ENCODE data around the gene FBXW8.

The FBXW8 gene

GRCh38 chr12:116926283-116927243 lies 15.8 kb downstream of the FBXW8 start:
- DNase-seq = no peak

- DNase-seq = no peak
Measured at GRCh38 chr12:116927244-116927940, 16.6 kb downstream of the FBXW8 start.

- no peak for DNase-seq
Measured at GRCh38 chr12:116928504-116928903, 17.8 kb downstream of the FBXW8 start.

GRCh38 chr12:116929885-116930284 lies 19.1 kb downstream of the FBXW8 start:
- DNase-seq = no peak

GRCh38 chr12:116931665-116932064 lies 20.9 kb downstream of the FBXW8 start:
- DNase-seq = no peak

GRCh38 chr12:116933091-116933490 lies 22.3 kb downstream of the FBXW8 start:
- DNase-seq = no peak

GRCh38 chr12:116933512-116934246 lies 22.9 kb downstream of the FBXW8 start:
- no peak for DNase-seq

GRCh38 chr12:116934908-116935705 lies 24.4 kb downstream of the FBXW8 start:
- no peak for DNase-seq

- no peak for DNase-seq
Measured at GRCh38 chr12:116937640-116938039, 26.9 kb downstream of the FBXW8 start.

- no peak for DNase-seq
Measured at GRCh38 chr12:116939734-116940133, 29.0 kb downstream of the FBXW8 start.

GRCh38 chr12:116941188-116941587 lies 30.4 kb downstream of the FBXW8 start:
- no peak for DNase-seq

- DNase-seq = no peak
Measured at GRCh38 chr12:116943419-116944372, 32.9 kb downstream of the FBXW8 start.

GRCh38 chr12:116945886-116946550 lies 35.3 kb downstream of the FBXW8 start:
- DNase-seq = no peak

- no peak for DNase-seq
Measured at GRCh38 chr12:116948298-116948697, 37.5 kb downstream of the FBXW8 start.

- DNase-seq = no peak
Measured at GRCh38 chr12:116950628-116951325, 40.0 kb downstream of the FBXW8 start.

GRCh38 chr12:116954710-116955381 lies 44.1 kb downstream of the FBXW8 start:
- no peak for DNase-seq

GRCh38 chr12:116955382-116956021 lies 44.8 kb downstream of the FBXW8 start:
- no peak for DNase-seq

GRCh38 chr12:116958402-116959197 lies 47.9 kb downstream of the FBXW8 start:
- DNase-seq = no peak
